Measurements from ENCODE around the gene PPP2R5C.

The PPP2R5C gene

GRCh38 chr14:101845496-101845895, 84.0 kb downstream of the PPP2R5C start:
- no peak for DNase-seq

GRCh38 chr14:101845896-101846295, 84.4 kb downstream of the PPP2R5C start:
- no peak for DNase-seq

GRCh38 chr14:101849125-101849524, 87.6 kb downstream of the PPP2R5C start:
- DNase-seq: no peak

DNA sequence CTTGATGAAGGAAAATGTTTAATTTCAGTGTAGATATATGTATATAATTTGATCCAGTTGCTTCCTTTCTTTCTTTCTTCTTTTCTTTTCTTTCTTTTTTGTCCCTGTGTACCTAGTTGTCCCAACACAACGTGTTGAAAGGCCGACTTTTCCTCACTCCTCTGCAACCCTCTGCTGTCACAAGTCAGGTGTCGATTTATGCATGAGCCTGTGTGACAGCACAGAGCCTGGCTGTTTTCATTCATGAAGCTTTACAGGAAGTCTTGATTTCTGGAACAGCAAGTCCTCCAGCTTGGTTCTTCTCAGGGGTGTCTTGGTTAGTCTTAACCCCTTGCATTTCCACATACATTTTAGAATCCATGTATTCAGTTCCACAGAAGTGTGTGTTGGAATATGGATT, 88.1 kb downstream of the PPP2R5C start:
- DNase-seq: no peak

DNA sequence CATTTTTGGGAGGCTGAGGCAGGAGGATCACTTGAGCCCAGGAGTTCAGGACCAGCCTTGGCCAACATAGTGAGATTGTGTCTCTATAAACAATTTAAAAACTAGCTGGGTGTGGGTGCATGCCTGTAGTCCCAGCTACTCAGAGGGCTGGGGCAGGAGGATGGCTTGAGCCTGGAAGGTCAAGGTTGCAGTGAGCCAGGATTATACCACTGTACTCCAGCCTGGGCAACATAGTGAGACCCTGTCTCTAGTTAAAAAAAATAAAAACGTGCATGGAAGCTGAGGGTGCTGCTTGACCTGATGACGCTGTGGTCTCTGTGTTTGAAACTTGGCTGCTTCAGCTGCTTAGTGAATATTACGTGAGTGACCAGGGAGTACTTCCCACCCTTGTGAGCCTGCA, 89.7 kb downstream of the PPP2R5C start:
- no peak for DNase-seq

- no peak for DNase-seq
Measured at GRCh38 chr14:101851736-101852405, 90.4 kb downstream of the PPP2R5C start.

GRCh38 chr14:101852785-101853184, 91.3 kb downstream of the PPP2R5C start:
- no peak for DNase-seq

DNA sequence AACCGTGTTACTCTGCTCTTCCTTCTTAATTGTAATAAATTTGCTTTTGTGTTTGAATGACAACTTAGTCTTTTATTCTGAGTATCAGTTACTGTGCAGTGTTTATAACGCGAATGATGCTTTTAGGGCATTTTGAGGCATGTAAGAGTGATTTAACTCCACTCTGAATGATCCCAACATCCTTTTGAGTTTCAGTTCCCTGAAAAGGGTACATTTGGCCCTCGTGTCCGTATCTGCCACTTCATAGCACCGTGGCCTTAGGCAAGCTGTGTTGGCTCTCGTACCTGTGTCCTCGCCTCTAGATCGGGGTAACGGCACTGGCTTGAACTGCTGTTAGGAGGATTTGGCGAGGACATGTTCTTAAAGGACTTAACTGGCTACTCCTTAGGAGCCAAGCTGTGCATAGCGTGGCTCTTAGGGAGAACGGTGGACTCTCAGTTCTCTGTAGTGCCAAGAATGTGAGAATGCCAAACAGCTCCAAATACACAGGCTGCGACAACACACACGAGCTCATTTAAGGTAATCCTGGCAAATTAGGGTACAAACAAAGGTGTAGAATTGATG, 92.0 kb downstream of the PPP2R5C start:
- DNase-seq: no peak

GRCh38 chr14:101854366-101854765, 92.9 kb downstream of the PPP2R5C start:
- DNase-seq: no peak

- DNase-seq: no peak
Measured at GRCh38 chr14:101855958-101856357, 94.4 kb downstream of the PPP2R5C start.

GRCh38 chr14:101856536-101856935, 95.0 kb downstream of the PPP2R5C start:
- no peak for DNase-seq

- DNase-seq: no peak
Measured at GRCh38 chr14:101857226-101857625, 95.7 kb downstream of the PPP2R5C start.

DNA sequence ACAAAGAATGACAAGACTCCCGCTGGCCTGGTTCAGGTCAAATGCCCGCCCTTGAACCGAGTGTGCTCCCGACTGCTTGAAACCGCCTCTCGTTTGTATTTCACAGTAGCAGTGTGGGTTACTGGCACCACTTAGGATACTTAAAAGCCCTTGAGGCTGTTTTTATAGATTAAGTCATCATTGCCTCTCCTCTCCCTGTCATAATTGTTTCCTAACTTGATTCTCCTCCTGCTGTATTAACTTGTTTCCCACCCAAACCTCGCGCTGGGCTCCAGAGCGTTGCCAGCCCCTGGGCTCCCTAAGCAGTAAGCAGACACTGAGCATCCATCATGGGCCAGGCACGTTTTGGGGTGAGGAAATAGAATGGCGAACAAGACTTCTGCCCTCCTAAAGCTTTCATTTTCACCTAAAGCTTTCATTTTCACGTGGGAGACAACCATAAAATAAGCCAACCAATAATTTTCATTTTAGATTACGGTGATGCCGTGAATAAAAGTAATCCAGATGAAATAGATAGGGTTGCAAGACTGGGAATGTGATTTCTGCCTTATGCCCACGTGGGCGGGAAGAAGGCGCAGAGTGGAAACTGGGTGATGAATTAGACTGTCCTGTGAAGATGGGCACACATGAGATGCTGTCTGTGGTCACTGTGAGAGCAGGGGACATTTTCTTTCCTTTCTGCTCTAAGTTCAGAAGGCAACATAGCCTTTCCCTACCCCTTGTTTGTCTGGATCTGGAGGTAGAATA, 97.5 kb downstream of the PPP2R5C start:
- DNase-seq: no peak

GRCh38 chr14:101859538-101859902, 98.0 kb downstream of the PPP2R5C start:
- DNase-seq: no peak

- no peak for DNase-seq
Measured at GRCh38 chr14:101859958-101860357, 98.4 kb downstream of the PPP2R5C start.

DNA sequence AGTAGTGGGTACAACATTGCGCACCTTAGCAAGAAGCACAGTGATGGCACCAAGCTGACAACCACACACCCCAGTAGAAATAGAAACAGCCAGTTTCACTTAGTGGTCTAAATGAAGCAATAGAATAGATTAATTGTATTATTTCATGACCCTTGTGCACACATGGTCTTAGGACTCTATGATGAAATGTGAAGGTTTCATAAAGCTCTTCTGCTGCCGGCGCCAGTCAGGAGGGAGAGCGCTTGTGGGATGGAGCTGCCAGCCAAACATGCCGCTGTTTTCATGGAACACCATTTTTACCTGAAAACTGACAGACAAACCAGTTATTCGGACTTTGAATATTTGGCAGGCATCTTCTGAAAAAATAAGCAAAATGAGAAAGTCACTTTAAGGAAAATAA, 100.0 kb downstream of the PPP2R5C start:
- DNase-seq: no peak

DNA sequence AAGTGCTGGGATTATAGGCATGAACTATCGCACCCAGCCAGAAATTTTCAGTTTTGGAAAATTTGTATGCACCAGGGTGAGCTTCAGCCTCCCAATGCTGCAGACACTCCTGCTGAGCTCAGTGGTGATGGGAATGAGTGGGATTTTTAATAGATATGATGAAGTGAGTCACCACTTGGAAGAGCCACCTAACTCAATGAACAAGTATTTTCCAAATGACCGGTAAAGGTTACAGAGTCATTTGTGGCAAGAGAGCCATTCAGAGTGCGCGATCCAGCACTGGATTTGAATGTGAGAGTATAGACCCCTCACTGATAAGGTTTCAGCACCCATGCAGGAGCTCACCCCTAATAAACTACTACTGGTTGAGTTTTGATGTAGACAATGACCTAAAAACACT, 100.7 kb downstream of the PPP2R5C start:
- DNase-seq: peak; percentile 46

GRCh38 chr14:101862711-101863110, 101.2 kb downstream of the PPP2R5C start:
- no peak for DNase-seq

DNA sequence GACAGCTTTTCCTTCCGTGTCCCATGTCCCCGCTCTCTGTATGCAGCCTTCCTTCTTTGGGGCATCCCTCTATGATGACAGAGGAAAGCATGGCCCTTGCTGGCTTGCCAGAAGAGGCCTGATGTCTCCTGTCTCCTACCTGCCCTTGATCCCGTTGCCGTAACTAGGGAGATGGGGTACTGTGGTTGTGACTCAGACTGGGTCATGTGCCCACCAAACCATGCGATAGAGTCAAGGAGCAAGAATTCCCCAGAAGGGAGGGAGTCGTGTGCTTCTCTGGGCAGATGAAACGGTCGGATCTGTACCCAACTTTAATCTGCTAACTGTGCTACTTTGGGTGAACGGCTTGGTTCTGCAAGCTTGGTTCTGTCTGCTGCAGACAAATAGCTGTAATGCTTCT, 103.8 kb downstream of the PPP2R5C start:
- no peak for DNase-seq

DNA sequence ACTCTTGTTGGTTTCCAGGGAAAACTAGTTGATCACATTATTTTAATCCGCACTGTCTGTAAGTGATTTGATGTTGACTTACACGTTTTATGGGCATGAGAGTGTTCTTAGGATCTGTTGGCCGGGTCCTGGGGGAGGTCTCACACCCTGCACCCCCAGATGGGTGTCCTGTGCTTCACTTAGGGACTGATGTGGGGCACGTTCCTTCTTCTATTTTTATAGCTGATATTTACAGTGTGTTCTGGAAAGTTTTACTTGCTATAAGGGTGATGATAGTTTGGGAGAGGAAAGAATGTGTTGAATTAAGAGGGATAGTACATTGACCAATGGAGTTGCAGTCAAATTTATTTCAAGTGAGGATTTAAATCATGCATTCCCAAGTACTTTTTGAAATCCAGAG, 106.3 kb downstream of the PPP2R5C start:
- DNase-seq: no peak

DNA sequence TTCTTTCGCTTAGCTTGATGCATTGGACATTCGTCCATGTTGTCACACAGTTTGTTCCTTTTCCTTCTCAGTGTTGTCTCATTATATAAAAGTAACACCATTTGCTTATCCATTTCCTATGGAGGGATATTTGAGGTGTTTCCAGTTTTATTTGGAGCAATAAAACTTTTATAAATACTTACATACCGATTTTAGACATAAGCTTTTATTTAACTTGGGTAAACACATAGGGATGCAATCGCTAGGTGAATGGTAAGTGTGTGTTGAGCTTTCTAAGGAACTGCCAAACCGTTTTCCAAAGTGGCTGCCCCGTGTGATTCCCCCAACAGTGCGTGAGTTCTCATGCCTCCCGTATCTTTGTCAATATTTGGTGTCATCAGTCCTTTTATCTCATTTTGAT, 107.7 kb downstream of the PPP2R5C start:
- DNase-seq: no peak

DNA sequence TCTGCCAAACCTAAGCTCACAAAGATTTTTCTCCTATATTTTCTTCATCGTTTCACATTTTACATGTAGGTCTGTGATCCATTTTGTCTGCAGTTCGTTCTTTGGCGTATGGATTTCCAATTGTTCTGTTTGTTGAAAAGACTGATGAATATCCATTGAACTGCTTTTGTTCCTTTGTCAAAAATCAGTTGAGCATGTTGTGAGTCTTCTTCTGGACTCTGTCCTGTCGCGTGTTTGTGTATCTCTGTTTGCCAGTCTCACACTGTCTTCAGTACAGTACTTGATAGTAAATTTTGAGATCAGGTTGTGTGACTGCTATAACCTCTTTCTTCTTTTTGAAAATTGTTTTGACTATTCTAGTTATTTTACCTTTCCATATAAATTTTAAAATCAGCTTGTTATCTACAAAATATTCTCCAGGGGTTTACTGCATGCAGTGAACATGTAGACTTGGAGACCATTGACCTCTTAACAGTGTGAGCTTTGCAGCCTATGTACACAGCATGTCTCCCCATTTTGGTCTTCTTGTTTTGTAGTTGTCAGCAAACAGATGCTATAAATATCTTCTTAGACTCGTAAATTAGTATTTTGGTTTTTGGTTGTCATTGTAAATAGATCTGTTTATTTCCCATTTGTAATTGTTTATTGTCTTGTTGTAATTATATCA, 108.9 kb downstream of the PPP2R5C start:
- DNase-seq: no peak

DNA sequence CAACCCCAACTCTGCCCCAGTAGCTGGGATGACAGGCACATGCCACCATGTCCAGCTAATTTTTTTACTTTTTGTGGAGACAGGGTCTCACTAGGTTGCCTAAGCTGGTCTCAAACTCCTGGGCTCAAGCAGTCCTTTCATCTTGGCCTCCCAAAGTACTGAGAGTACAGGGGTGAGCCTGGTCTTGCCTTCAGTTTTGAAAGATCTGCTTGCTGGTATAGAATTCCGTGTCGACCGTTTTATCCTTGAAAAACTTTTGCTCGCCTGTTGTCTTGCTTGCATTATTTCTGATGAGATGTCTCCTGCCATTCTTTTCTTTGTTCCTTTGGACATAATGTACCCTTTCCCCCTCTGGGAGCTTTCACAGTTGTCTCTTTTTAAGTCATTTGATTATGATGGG, 110.8 kb downstream of the PPP2R5C start:
- DNase-seq: no peak

Measured in fibroblast of skin of right biceps (primary cell).